PC-3 (cell line): ENCODE results near the gene SDSL.

Experiments used
- EZH2 ChIP-seq: fragments of 300-600 bp; sonication (generic); IDR thresholded peaks from one replicate; pipeline ENCODE4 v1.6.1; 2017; ENCODE audit warnings: antibody characterized with exemption, mild to moderate bottlenecking, low read length; ENCODE audit not compliant: unreplicated experiment
- TF ChIP-seq, protein P1 (sequence below): fragments of 300-600 bp; sonication (generic); conservative IDR thresholded peaks from 2 replicates; pipeline ENCODE4 v1.5.1; 2017; ENCODE audit warnings: antibody characterized with exemption, low read depth, mild to moderate bottlenecking, low read length

DNA sequence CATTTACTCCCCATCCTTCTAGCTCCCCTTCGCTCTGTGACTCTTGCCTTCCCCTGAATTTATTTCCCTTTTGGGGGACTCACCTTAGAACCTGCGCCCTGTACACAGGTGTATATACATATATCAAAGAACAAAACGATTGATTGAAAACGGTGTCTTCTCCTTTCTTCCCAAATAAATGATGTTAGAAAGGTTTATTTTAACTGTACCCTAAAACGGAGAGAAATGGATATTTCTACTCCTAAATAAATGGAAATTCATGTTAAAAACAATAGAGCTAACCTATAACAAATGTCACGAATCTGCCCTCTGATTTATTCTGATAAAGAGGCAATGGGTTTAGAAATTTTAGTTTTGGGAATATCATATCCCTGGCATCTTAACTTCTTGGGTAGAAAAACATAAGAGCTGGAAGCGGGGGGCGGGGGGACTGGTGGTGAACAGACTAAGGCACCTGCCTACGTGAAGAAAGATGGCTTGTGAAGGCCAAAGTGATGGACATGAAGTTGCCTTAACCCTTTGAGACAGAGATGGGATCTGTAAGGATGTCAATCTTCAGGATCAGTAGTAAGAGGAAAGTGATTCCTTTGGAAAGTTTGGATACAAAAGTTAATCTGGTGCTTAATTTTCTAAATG is 58.3 kb downstream of the SDSL start:
- TF ChIP-seq EZH2, result no peak
- TF ChIP-seq, protein P1, sequence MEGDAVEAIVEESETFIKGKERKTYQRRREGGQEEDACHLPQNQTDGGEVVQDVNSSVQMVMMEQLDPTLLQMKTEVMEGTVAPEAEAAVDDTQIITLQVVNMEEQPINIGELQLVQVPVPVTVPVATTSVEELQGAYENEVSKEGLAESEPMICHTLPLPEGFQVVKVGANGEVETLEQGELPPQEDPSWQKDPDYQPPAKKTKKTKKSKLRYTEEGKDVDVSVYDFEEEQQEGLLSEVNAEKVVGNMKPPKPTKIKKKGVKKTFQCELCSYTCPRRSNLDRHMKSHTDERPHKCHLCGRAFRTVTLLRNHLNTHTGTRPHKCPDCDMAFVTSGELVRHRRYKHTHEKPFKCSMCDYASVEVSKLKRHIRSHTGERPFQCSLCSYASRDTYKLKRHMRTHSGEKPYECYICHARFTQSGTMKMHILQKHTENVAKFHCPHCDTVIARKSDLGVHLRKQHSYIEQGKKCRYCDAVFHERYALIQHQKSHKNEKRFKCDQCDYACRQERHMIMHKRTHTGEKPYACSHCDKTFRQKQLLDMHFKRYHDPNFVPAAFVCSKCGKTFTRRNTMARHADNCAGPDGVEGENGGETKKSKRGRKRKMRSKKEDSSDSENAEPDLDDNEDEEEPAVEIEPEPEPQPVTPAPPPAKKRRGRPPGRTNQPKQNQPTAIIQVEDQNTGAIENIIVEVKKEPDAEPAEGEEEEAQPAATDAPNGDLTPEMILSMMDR, result no peak
